K562 (cell line): Measurements from ENCODE around the gene TAC3. TPM values are rescaled to one million over a fixed set of nuclear protein-coding genes. Genes with fewer than 3 reads are reported as not detected.

Source experiments
- ATAC-seq: fragments of 200-7000 bp; cut with Tn5 transposase; 3 replicates; pipeline ENCODE4 v1.9.1; 2020; ENCODE audit warnings: moderate library complexity
- BruUV-seq: library from RNA; stranded (reverse); fragments of 400-500 nt; replicated peaks from 2 replicates; lab custom pipeline; 2021; lab: Mats Ljungman, UMichigan
- CTCF ChIA-PET: fragments of 300-600 bp; formaldehyde crosslinking; extraction: SDS; loops from one replicate; lab custom pipeline; 2021; ENCODE audit warnings: low intra/inter-chr PET ratio; lab: Yijun Ruan, JAX
- POLR2A ChIA-PET: fragments of 300-600, 350-650 bp; sonication (Branson Sonifier 250); formaldehyde crosslinking; extraction: SDS; loops from one replicate; lab custom pipeline; 2021; ENCODE audit warnings: antibody characterized with exemption, inconsistent platforms; lab: Yijun Ruan, JAX
- DNase-seq, 4 experiments: peaks; one replicate each; pipeline versions ENCODE4 v3.0.0 to v3.0.0-alpha.2; 2011 to 2018; ENCODE audit warnings: low spot score in 3 of 4, mixed read lengths in 3 of 4; ENCODE audit errors: extremely low read depth in 1 of 4
- FAIRE-seq: peaks from 2 replicates; lab custom pipeline; 2011; peaks lifted over from hg19 to GRCh38; lab: Jason Lieb, UNC
- H2AFZ ChIP-seq: 2 replicates; pipeline ENCODE4 v1.6.0; 2011; ENCODE audit warnings: low read depth, low read length, control low read depth, inconsistent platforms
- H3K27ac ChIP-seq: fragments of 200-600 bp; 3 replicates; pipeline ENCODE4 v1.8.0; 2011; ENCODE audit warnings: low read depth, mild to moderate bottlenecking, control low read depth, inconsistent platforms, low read length, moderate library complexity, mixed read lengths; ENCODE audit errors: extremely low read depth
- H3K27me3 ChIP-seq, 2 experiments: fragments of 300-600 bp in 1 of 2; 2 replicates in 1 of 2; 3 replicates in 1 of 2; pipeline versions ENCODE4 v1.6.0 to v1.8.0; 2011; ENCODE audit warnings: inconsistent platforms in 2 of 2, low read length in 2 of 2, mild to moderate bottlenecking in 1 of 2, mixed read lengths in 1 of 2, moderate library complexity in 1 of 2; ENCODE audit not compliant: control insufficient read depth in 2 of 2, insufficient read depth in 2 of 2
- H3K36me3 ChIP-seq: fragments of 300-600 bp; 3 replicates; pipeline ENCODE4 v1.8.0; 2011; ENCODE audit warnings: mild to moderate bottlenecking, low read length, inconsistent platforms; ENCODE audit not compliant: control insufficient read depth, insufficient read depth
- H3K4me1 ChIP-seq, 2 experiments: fragments of 200-600 bp in 1 of 2; replicated peaks in 1 of 2; 2 replicates in 1 of 2; 3 replicates in 1 of 2; pipeline versions ENCODE4 v1.5.1 to v1.8.0; 2011; ENCODE audit warnings: inconsistent platforms in 2 of 2, low read length in 2 of 2, mild to moderate bottlenecking in 1 of 2, mixed read lengths in 1 of 2, moderate library complexity in 1 of 2; ENCODE audit not compliant: control insufficient read depth in 2 of 2, insufficient read depth in 2 of 2
- H3K4me2 ChIP-seq: 2 replicates; pipeline ENCODE4 v1.6.1; 2011; ENCODE audit warnings: low read length, control low read depth, inconsistent platforms, mixed read lengths; ENCODE audit not compliant: insufficient read depth
- H3K4me3 ChIP-seq: fragments of 200-600 bp; sonication (generic), shearing (Covaris generic); 2 replicates; pipeline ENCODE4 v1.5.1; 2016; ENCODE audit warnings: control low read depth, inconsistent platforms
- H3K79me2 ChIP-seq: fragments of 200-600 bp; 3 replicates; pipeline ENCODE4 v1.8.0; 2011; ENCODE audit warnings: low read length, inconsistent platforms; ENCODE audit not compliant: control insufficient read depth, insufficient read depth
- H3K9ac ChIP-seq, 2 experiments: 2 replicates each; pipeline versions ENCODE4 v1.6.0 to v1.6.1; 2011; ENCODE audit warnings: low read depth in 2 of 2, low read length in 2 of 2, control low read depth in 1 of 2, inconsistent platforms in 1 of 2, mild to moderate bottlenecking in 1 of 2, mixed read lengths in 1 of 2; ENCODE audit not compliant: insufficient read depth in 1 of 2
- H3K9me1 ChIP-seq: one replicate; pipeline ENCODE4 v1.6.0; 2011; ENCODE audit warnings: inconsistent platforms, mild to moderate bottlenecking, low read length, moderate library complexity; ENCODE audit not compliant: control insufficient read depth, insufficient read depth
- H3K9me3 ChIP-seq: replicated peaks from 2 replicates; pipeline ENCODE4 v1.5.1; 2011; ENCODE audit warnings: low read depth, low read length, inconsistent platforms; ENCODE audit not compliant: control insufficient read depth, insufficient read depth
- H4K20me1 ChIP-seq: replicated peaks from 2 replicates; pipeline ENCODE4 v1.6.1; 2011; ENCODE audit warnings: low read length, inconsistent platforms, mixed read lengths; ENCODE audit not compliant: control insufficient read depth, insufficient read depth
- MYBL2 ChIP-seq, 2 experiments: fragments of 450-650 bp in 1 of 2; sonication (generic) in 1 of 2; formaldehyde crosslinking in 1 of 2; IDR thresholded peaks; 2 replicates each; pipeline versions ENCODE4 v1.6.1 to v1.8.1; 2017 to 2022; ENCODE audit warnings: borderline replicate concordance in 1 of 2, inconsistent platforms in 1 of 2, low read depth in 1 of 2, mild to moderate bottlenecking in 1 of 2, missing genetic modification reagents in 1 of 2, moderate library complexity in 1 of 2
- SP1 ChIP-seq: sonication (generic); formaldehyde crosslinking; IDR thresholded peaks from 2 replicates; pipeline ENCODE4 v1.8.1; 2022; ENCODE audit warnings: mild to moderate bottlenecking, missing genetic modification reagents
- ZNF408 ChIP-seq: fragments of 250-450 bp; sonication (Bioruptor Pico); IDR thresholded peaks from 2 replicates; pipeline ENCODE4 v1.4.0; 2020; ENCODE audit warnings: low read depth, mild to moderate bottlenecking, moderate library complexity
- WGBS: fragments of 100-300 bp; shearing (Covaris generic); methylation state at CpG from one replicate; pipeline ENCODE4 v1.1.6; 2016; ENCODE audit warnings: low coverage, mixed read lengths; ENCODE audit not compliant: insufficient coverage; ENCODE audit errors: missing lambda C conversion rate; 5-methylcytosine and 5-hydroxymethylcytosine counted together
- in situ Hi-C: fragments of 300-500 bp; cut with MboI; formaldehyde crosslinking; loops from 4 replicates; pipeline ENCODE4 v1.15.0; 2018; ENCODE audit warnings: inconsistent platforms, mixed read lengths
- intact Hi-C: fragments of 100-400 bp; cut with micrococcal nuclease; formaldehyde crosslinking; loops from 2 replicates; pipeline ENCODE4 v1.14.2; 2022
- polyA plus RNA-seq, 8 experiments: library from polyadenylated mRNA; depleted of rRNA in 4 of 8; stranded (reverse) in 5 of 8; unstranded in 3 of 8; fragments of >200 nt; fragmentation: Nextera tagmentation in 2 of 8; fragmentation: Illumina TruSeq in 1 of 8; extraction: Ambion mirVana in 2 of 8; extraction: Trizol in 1 of 8; gene quantifications; 2 replicates each; pipeline versions ENCODE4 v1.2.1 to v1.2.3, GENCODE V29; 2011 to 2014; ENCODE audit warnings: inconsistent platforms in 1 of 8, missing spikeins in 1 of 8
- total RNA-seq, 7 experiments: library from RNA; depleted of rRNA in 6 of 7; stranded (reverse); fragments of >200 nt in 6 of 7; fragmentation: Illumina TruSeq in 2 of 7; extraction: Trizol in 2 of 7; gene quantifications; 2 replicates each; pipeline versions ENCODE4 v1.2.1 to v1.2.3, GENCODE V29; 2011 to 2021; ENCODE audit warnings: low replicate concordance in 1 of 7
- TF ChIP-seq, protein P1 (sequence below): sonication (generic); formaldehyde crosslinking; IDR thresholded peaks from 2 replicates; pipeline ENCODE4 v1.8.0; 2022; ENCODE audit warnings: mild to moderate bottlenecking, missing genetic modification reagents, borderline replicate concordance
- TF ChIP-seq, protein P2 (sequence below): sonication (generic); formaldehyde crosslinking; IDR thresholded peaks from 2 replicates; pipeline ENCODE4 v1.8.0; 2022; ENCODE audit warnings: missing genetic modification reagents, mild to moderate bottlenecking, moderate library complexity, borderline replicate concordance

Gene TAC3
- total and polyA plus RNA-seq, 9 of the 15 experiments (the other 6 are each of a cell fraction or from before 2014, with no cell fraction given), result 0.29 to 2.8 (median 1.4) TPM

DNA sequence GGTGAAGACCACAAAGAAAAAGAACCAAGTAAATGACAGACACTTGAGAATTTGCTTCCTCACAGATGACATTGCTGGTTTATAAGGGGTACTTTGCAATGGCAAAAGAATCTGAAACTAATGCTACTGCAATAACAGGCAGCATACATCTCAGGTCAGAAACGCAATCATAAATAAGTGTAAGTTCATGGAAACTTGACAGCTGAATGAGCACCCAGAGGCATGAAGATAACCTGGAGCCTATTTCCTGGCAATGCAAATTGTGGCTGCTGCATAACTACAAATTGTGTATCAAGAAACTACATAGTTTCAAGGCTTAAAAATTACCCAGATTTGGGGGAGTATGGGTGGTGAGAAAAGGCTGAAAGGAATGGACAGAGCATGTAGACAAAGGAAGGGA, 42.1 kb upstream of the TAC3 start:
- Histone ChIP-seq H3K4me2 (no peak overlapping the region), H2AFZ (no peak overlapping the region), H4K20me1 (no peaks in the 10 kb centered on the region), H3K4me1 (no peaks in the 10 kb centered on the region), H3K27ac (no peak overlapping the region), H3K9me3 (no peaks in the 10 kb centered on the region)
- CTCF ChIA-PET, result interaction anchor here (0.6 to 1.8 kb wide), 2 partner anchors 50 to 69 kb away, joined by 3 to 4 read pairs; no protein-coding TSS in a partner anchor
- intact Hi-C loops, result no loop called here
- TF ChIP-seq, protein P1, sequence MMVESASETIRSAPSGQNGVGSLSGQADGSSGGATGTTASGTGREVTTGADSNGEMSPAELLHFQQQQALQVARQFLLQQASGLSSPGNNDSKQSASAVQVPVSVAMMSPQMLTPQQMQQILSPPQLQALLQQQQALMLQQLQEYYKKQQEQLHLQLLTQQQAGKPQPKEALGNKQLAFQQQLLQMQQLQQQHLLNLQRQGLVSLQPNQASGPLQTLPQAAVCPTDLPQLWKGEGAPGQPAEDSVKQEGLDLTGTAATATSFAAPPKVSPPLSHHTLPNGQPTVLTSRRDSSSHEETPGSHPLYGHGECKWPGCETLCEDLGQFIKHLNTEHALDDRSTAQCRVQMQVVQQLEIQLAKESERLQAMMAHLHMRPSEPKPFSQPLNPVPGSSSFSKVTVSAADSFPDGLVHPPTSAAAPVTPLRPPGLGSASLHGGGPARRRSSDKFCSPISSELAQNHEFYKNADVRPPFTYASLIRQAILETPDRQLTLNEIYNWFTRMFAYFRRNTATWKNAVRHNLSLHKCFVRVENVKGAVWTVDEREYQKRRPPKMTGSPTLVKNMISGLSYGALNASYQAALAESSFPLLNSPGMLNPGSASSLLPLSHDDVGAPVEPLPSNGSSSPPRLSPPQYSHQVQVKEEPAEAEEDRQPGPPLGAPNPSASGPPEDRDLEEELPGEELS (CRISPR knock-in tag), result no peak
- TF ChIP-seq ZNF408 (CRISPR knock-in tag) (no peak), SP1 (CRISPR knock-in tag) (no peak), MYBL2 (IDR thresholded peaks at IDR 0.05; ENCODE audit: low read depth) (no peak), MYBL2 (CRISPR knock-in tag; IDR thresholded peaks at IDR 0.05; ENCODE audit: borderline replicate concordance) (no peak)
- TF ChIP-seq, protein P2, sequence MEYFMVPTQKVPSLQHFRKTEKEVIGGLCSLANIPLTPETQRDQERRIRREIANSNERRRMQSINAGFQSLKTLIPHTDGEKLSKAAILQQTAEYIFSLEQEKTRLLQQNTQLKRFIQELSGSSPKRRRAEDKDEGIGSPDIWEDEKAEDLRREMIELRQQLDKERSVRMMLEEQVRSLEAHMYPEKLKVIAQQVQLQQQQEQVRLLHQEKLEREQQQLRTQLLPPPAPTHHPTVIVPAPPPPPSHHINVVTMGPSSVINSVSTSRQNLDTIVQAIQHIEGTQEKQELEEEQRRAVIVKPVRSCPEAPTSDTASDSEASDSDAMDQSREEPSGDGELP (CRISPR knock-in tag), result no peak
- TF ChIP-seq, all 486 proteins: peak for 0
- Histone ChIP-seq H3K36me3 (peaks cover 73% of the 10 kb centered on the region), H3K27me3 (no peaks in the 10 kb centered on the region), H3K9me1 (no peaks in the 10 kb centered on the region), H3K79me2 (no peaks in the 10 kb centered on the region), H3K9ac (no peak overlapping the region), H3K4me3 (no peak overlapping the region)
- ATAC-seq (no peak), DNase-seq (no peak), FAIRE-seq (no peak)
- no TSS peak for BruUV-seq
- 94% methylated on average over 1 of the region's 1 CpG for WGBS
- in situ Hi-C loops, result no loop called here
- POLR2A ChIA-PET, result interaction anchor here (0.7 to 1.3 kb wide), 3 partner anchors 31 to 817 kb away, joined by 3 to 5 read pairs (median 3); no protein-coding TSS in a partner anchor
